Keratinocyte (primary cell): ENCODE data around the gene DENND1A. TPM values are rescaled to one million over a fixed set of nuclear protein-coding genes. Genes with fewer than 3 reads are reported as not detected.

ENCODE experiments used
- DNase-seq: peaks from one replicate; pipeline ENCODE4 v3.0.0-alpha.2; 2011; ENCODE audit warnings: low read depth, missing footprints, low spot score
- FAIRE-seq: peaks from 2 replicates; lab custom pipeline; 2011; peaks lifted over from hg19 to GRCh38; lab: Jason Lieb, UNC
- H2AFZ ChIP-seq: 2 replicates; pipeline ENCODE4 v1.6.0; 2012; ENCODE audit warnings: low read length, control low read depth, inconsistent platforms; ENCODE audit not compliant: control insufficient read depth
- H3K27ac ChIP-seq: 2 replicates; pipeline ENCODE4 v1.5.1; 2011; ENCODE audit warnings: low read length; ENCODE audit not compliant: control insufficient read depth, insufficient read depth
- H3K27me3 ChIP-seq: 3 replicates; pipeline ENCODE4 v1.6.0; 2011; ENCODE audit warnings: low read length; ENCODE audit not compliant: control insufficient read depth, insufficient read depth; ENCODE audit errors: extremely low read depth
- H3K36me3 ChIP-seq, 2 experiments: 2 replicates in 1 of 2; 3 replicates in 1 of 2; pipeline ENCODE4 v1.5.1; 2011; ENCODE audit warnings: low read length in 2 of 2, mild to moderate bottlenecking in 1 of 2; ENCODE audit not compliant: control insufficient read depth in 2 of 2, insufficient read depth in 2 of 2; ENCODE audit errors: extremely low read depth in 1 of 2
- H3K4me1 ChIP-seq: 3 replicates; pipeline ENCODE4 v1.5.1; 2011; ENCODE audit warnings: low read length; ENCODE audit not compliant: control insufficient read depth, insufficient read depth; ENCODE audit errors: extremely low read depth
- H3K4me2 ChIP-seq: 3 replicates; pipeline ENCODE4 v1.6.0; 2011; ENCODE audit warnings: low read depth, low read length; ENCODE audit not compliant: control insufficient read depth, insufficient read depth; ENCODE audit errors: extremely low read depth
- H3K4me3 ChIP-seq, 3 experiments: fragments of 200-600 bp in 1 of 3; sonication (generic) in 1 of 3; 2 replicates in 2 of 3; 3 replicates in 1 of 3; pipeline ENCODE4 v1.5.1; 2011 to 2016; ENCODE audit warnings: low read length in 3 of 3, mild to moderate bottlenecking in 3 of 3, control low read depth in 2 of 3, inconsistent platforms in 1 of 3, low read depth in 1 of 3, mixed read lengths in 1 of 3, mixed run types in 1 of 3, moderate library complexity in 1 of 3; ENCODE audit not compliant: control insufficient read depth in 2 of 3, insufficient read depth in 2 of 3; ENCODE audit errors: extremely low read depth in 1 of 3
- H3K79me2 ChIP-seq: 2 replicates; pipeline ENCODE4 v1.6.0; 2012; ENCODE audit warnings: low read length; ENCODE audit not compliant: control insufficient read depth, insufficient read depth
- H3K9ac ChIP-seq: 3 replicates; pipeline ENCODE4 v1.6.0; 2011; ENCODE audit warnings: low read length; ENCODE audit not compliant: control insufficient read depth, insufficient read depth; ENCODE audit errors: extremely low read depth
- H3K9me1 ChIP-seq: 3 replicates; pipeline ENCODE4 v1.6.0; 2011; ENCODE audit warnings: low read length; ENCODE audit not compliant: control insufficient read depth, insufficient read depth; ENCODE audit errors: extremely low read depth
- H3K9me3 ChIP-seq: 2 replicates; pipeline ENCODE4 v1.5.1; 2012; ENCODE audit warnings: low read depth, low read length; ENCODE audit not compliant: control insufficient read depth
- H4K20me1 ChIP-seq: 3 replicates; pipeline ENCODE4 v1.6.0; 2011; ENCODE audit warnings: low read length; ENCODE audit not compliant: control insufficient read depth, insufficient read depth; ENCODE audit errors: extremely low read depth
- EZH2 ChIP-seq: IDR thresholded peaks from one replicate; pipeline ENCODE4 v1.6.1; 2012; ENCODE audit warnings: inconsistent platforms, mild to moderate bottlenecking, low read length, moderate library complexity
- dilution Hi-C: fragments of 300-500 bp; cut with MboI; formaldehyde crosslinking; loops from one replicate; pipeline ENCODE4 v1.7.0; 2020; ENCODE audit warnings: low sequenced_read_pairs; ENCODE audit not compliant: extremely low pct_ligation_motif_present
- polyA plus RNA-seq, 5 experiments: library from polyadenylated mRNA; depleted of rRNA in 3 of 5; stranded (reverse) in 3 of 5; stranded (forward) in 1 of 5; unstranded in 1 of 5; fragments of >200 nt; gene quantifications; 1 replicate in 1 of 5; 2 replicates in 3 of 5; 3 replicates in 1 of 5; pipeline versions ENCODE4 v1.2.1 to v1.2.3, GENCODE V29; 2011 to 2012; ENCODE audit warnings: missing spikeins in 2 of 5, low read depth in 1 of 5, low replicate concordance in 1 of 5
- TF ChIP-seq, protein P1 (sequence below), 3 experiments: IDR thresholded peaks in 1 of 3; conservative IDR thresholded peaks in 1 of 3; optimal IDR thresholded peaks in 1 of 3; 2 replicates in 2 of 3; 3 replicates in 1 of 3; pipeline versions ENCODE3 to v1.5.1; 2011; ENCODE audit warnings: low read length in 3 of 3, mild to moderate bottlenecking in 3 of 3, moderate library complexity in 2 of 3, control low read depth in 1 of 3, inconsistent platforms in 1 of 3; ENCODE audit not compliant: insufficient read depth in 2 of 3; ENCODE audit errors: extremely low read depth in 1 of 3

Gene DENND1A
- polyA plus RNA-seq, 1 donor (not counting 4 experiments of a cell fraction or from before 2014, with no cell fraction given): 13.0 TPM

DNA sequence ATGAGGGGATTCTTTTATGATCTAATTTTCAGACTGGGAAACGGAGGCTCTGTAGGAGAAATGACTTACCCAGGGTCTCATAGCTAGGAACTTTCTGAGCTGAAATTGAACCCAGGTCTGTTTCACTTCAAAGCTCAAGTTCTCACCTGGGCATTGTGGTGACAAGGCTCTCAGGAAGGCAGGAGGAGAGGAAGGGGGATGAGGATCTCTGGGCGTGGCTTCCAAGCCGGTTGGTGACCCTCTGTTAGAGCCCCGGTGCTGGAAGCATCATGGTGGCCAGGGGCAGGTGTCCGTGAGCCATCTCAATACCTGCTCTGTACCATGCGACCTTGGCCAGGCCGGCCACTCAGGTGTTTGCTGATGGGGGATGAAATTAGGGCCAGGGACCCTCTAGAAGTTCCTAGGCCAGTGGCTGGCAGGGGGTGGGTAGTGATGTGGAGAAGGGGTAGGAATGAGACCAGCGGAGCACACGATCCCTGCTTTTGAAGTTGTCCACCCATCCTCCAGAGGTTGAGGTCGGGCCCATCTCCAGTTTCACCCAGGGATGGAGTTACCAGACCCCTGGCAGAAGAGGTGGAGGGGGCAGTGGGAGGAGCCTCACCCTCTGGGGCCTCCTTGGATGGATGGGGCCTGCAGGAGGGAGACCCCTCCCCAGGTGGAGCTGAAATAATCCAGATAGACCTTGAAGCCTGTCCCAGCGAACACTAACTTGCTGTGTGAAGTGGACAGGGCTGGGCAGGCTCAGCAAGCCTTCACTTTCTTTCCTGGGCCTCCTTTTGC lies 568.0 kb downstream of the DENND1A start:
- no peak overlapping the region for H2AFZ ChIP-seq
- FAIRE-seq: no peak

DNA sequence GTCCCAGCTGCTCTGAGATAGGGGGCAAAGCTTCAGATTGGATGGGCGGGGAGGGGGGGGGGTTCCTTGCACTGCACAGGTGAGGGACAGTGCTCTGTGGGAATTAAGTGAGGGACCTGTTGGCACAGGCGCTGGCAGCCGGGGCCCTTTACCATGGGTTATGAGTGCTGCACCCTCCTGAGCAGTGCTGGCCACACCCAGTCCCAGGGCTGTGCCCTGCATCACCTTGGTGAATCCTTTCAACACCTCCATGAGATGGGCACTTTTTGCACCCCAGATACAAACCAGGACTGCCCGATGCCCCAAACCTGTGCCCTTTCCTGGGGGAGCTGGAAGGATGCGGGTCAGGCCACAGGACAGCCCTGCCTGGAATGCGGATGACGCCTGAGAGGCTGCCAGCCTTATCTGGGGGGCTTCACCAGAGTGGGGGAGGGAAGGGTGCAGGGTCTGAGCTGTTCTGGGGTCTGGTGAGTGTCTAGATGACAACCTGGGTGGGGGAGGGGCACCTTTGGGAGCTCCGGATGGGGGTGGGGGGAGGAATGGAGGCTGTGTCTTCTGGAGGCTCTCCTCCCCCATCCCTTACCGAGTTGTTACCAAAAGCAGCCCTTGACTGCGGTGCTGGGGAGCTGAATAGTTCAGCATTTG lies 568.7 kb downstream of the DENND1A start:
- TF ChIP-seq EZH2: no peak
- TF ChIP-seq, protein P1, sequence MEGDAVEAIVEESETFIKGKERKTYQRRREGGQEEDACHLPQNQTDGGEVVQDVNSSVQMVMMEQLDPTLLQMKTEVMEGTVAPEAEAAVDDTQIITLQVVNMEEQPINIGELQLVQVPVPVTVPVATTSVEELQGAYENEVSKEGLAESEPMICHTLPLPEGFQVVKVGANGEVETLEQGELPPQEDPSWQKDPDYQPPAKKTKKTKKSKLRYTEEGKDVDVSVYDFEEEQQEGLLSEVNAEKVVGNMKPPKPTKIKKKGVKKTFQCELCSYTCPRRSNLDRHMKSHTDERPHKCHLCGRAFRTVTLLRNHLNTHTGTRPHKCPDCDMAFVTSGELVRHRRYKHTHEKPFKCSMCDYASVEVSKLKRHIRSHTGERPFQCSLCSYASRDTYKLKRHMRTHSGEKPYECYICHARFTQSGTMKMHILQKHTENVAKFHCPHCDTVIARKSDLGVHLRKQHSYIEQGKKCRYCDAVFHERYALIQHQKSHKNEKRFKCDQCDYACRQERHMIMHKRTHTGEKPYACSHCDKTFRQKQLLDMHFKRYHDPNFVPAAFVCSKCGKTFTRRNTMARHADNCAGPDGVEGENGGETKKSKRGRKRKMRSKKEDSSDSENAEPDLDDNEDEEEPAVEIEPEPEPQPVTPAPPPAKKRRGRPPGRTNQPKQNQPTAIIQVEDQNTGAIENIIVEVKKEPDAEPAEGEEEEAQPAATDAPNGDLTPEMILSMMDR (optimal IDR thresholded peaks at IDR 0.05 in 1 of 3, IDR thresholded peaks at IDR 0.05 in 1 of 3, conservative IDR thresholded peaks at IDR 0.05 in 1 of 3; ENCODE audit: extremely low read depth in 1 of 3, insufficient read depth in 2 of 3, low read length in 3 of 3): no peak
- Histone ChIP-seq H3K9ac (no peak overlapping the region), H4K20me1 (no peaks in the 10 kb centered on the region), H3K9me3 (no peaks in the 10 kb centered on the region), H3K36me3 (no peaks in the 10 kb centered on the region), H3K27ac (no peak overlapping the region), H3K79me2 (no peaks in the 10 kb centered on the region), H3K27me3 (peaks cover 4% of the 10 kb centered on the region), H3K9me1 (no peaks in the 10 kb centered on the region), H2AFZ (no peak overlapping the region), H3K4me1 (no peaks in the 10 kb centered on the region), H3K4me3 (no peak overlapping the region), H3K4me2 (no peak overlapping the region)
- no peak for DNase-seq
- dilution Hi-C loops: no loop called here
- no peak for FAIRE-seq

More for the DNA sequence above, 568.0 kb downstream of the DENND1A start:
- H3K9me1 ChIP-seq: no peaks in the 10 kb centered on the region
- no peak overlapping the region for H3K4me3 ChIP-seq
- no peak for TF ChIP-seq EZH2
- TF ChIP-seq, protein P1 (optimal IDR thresholded peaks at IDR 0.05 in 1 of 3, IDR thresholded peaks at IDR 0.05 in 1 of 3, conservative IDR thresholded peaks at IDR 0.05 in 1 of 3; ENCODE audit: extremely low read depth in 1 of 3, insufficient read depth in 2 of 3, low read length in 3 of 3): no peak
- no peaks in the 10 kb centered on the region for H3K9me3 ChIP-seq
- dilution Hi-C loops: no loop called here
- no peaks in the 10 kb centered on the region for H3K4me1 ChIP-seq
- no peak overlapping the region for H3K27ac ChIP-seq
- H3K79me2 ChIP-seq: no peaks in the 10 kb centered on the region
- H3K9ac ChIP-seq: no peak overlapping the region
- peaks cover 4% of the 10 kb centered on the region for H3K27me3 ChIP-seq
- no peaks in the 10 kb centered on the region for H4K20me1 ChIP-seq
- no peak for DNase-seq
- no peaks in the 10 kb centered on the region for H3K36me3 ChIP-seq
- H3K4me2 ChIP-seq: no peak overlapping the region
